KMS-11 (cell line): ENCODE results near the gene FGF12.

Experiments
- H2AFZ ChIP-seq: fragments of 200-600 bp; sonication (generic); 2 replicates; pipeline ENCODE4 v1.6.1; 2016; ENCODE audit warnings: antibody characterized with exemption, mixed run types, low read depth
- H3K27ac ChIP-seq: fragments of 200-600 bp; sonication (generic); 2 replicates; pipeline ENCODE4 v1.6.1; 2016; ENCODE audit warnings: mild to moderate bottlenecking, mixed run types
- H3K27me3 ChIP-seq: fragments of 200-600 bp; sonication (generic); 2 replicates; pipeline ENCODE4 v1.6.1; 2017; ENCODE audit warnings: mild to moderate bottlenecking, low read depth, mixed run types, moderate library complexity; ENCODE audit not compliant: insufficient read depth
- H3K36me3 ChIP-seq: fragments of 200-600 bp; sonication (generic); 2 replicates; pipeline ENCODE4 v1.6.1; 2017; ENCODE audit warnings: mild to moderate bottlenecking, mixed run types; ENCODE audit not compliant: insufficient read depth
- H3K4me1 ChIP-seq: fragments of 200-600 bp; sonication (generic); 2 replicates; pipeline ENCODE4 v1.6.1; 2016; ENCODE audit warnings: mild to moderate bottlenecking, low read depth, mixed run types; ENCODE audit not compliant: poor library complexity, severe bottlenecking
- H3K4me2 ChIP-seq: fragments of 200-600 bp; sonication (generic); 2 replicates; pipeline ENCODE4 v1.7.0; 2016; ENCODE audit warnings: mild to moderate bottlenecking, mixed run types
- H3K4me3 ChIP-seq: fragments of 200-600 bp; sonication (generic); IDR thresholded peaks from 2 replicates; pipeline ENCODE4 v1.6.1; 2017; ENCODE audit warnings: low read depth, low read length, mixed read lengths; ENCODE audit not compliant: insufficient read depth
- H3K79me2 ChIP-seq: fragments of 200-600 bp; sonication (generic); 2 replicates; pipeline ENCODE4 v1.6.1; 2016; ENCODE audit warnings: low read depth, mixed run types; ENCODE audit not compliant: insufficient read depth
- H3K9ac ChIP-seq: fragments of 200-600 bp; sonication (generic); 2 replicates; pipeline ENCODE4 v1.6.1; 2016; ENCODE audit warnings: mild to moderate bottlenecking, mixed run types
- H4K20me1 ChIP-seq: fragments of 200-600 bp; sonication (generic); 2 replicates; pipeline ENCODE4 v1.6.1; 2016; ENCODE audit warnings: mild to moderate bottlenecking, mixed run types; ENCODE audit not compliant: insufficient read depth
- TF ChIP-seq, protein P1 (sequence below): fragments of 200-600 bp; sonication (generic); conservative IDR thresholded peaks from 2 replicates; pipeline ENCODE4 v1.6.1; 2017; ENCODE audit warnings: low read depth, mild to moderate bottlenecking, antibody characterized with exemption, low read length, moderate library complexity, mixed read lengths

FGF12 gene

DNA sequence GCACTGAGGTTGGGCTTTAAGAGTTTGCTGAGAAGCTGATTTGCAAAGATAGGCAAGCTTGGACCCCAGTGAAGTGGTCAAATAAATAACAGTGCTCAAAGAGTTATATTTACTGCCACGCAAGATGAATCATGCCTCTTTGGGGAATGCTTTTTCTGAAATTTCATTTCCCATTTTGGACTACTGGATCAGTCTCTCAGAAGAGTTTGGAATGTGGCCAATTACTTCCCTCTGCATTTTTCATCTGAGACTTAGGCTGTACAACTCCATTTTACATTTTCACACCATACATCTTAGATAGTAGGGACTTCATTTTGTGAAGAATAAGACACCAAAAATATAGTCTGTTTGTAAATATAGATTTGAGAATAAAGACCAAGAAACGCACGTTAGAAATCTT is 419.7 kb downstream of the FGF12 start:
- Histone ChIP-seq H3K9ac (no peak overlapping the region), H3K36me3 (no peaks in the 10 kb centered on the region), H3K27ac (no peak overlapping the region), H4K20me1 (no peaks in the 10 kb centered on the region), H2AFZ (no peak overlapping the region), H3K4me3 (no peak overlapping the region), H3K4me1 (no peaks in the 10 kb centered on the region), H3K79me2 (no peaks in the 10 kb centered on the region), H3K27me3 (no peaks in the 10 kb centered on the region), H3K4me2 (no peak overlapping the region)
- TF ChIP-seq, protein P1, sequence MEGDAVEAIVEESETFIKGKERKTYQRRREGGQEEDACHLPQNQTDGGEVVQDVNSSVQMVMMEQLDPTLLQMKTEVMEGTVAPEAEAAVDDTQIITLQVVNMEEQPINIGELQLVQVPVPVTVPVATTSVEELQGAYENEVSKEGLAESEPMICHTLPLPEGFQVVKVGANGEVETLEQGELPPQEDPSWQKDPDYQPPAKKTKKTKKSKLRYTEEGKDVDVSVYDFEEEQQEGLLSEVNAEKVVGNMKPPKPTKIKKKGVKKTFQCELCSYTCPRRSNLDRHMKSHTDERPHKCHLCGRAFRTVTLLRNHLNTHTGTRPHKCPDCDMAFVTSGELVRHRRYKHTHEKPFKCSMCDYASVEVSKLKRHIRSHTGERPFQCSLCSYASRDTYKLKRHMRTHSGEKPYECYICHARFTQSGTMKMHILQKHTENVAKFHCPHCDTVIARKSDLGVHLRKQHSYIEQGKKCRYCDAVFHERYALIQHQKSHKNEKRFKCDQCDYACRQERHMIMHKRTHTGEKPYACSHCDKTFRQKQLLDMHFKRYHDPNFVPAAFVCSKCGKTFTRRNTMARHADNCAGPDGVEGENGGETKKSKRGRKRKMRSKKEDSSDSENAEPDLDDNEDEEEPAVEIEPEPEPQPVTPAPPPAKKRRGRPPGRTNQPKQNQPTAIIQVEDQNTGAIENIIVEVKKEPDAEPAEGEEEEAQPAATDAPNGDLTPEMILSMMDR = no peak

DNA sequence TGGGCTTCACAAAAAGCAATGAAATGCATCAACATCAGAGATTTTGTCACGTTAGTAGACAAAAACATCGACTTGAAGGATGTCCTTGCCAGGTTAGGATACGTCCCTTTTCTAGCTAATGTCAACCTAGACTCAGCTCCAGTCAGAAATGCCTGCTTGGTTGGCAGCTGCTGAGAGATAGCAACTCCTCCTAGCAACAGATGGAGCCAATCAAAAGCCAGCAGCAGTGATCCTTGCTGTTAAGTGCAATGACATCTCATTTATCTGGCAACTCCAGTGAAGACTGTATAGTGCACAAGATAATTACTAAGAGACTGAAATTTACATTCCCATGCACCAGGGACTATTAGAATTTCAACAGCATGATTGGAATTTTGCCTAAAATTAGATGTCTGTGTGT is 424.1 kb downstream of the FGF12 start:
- Histone ChIP-seq H3K4me2 (no peak overlapping the region), H3K27me3 (no peaks in the 10 kb centered on the region), H3K27ac (no peak overlapping the region), H3K79me2 (no peaks in the 10 kb centered on the region), H2AFZ (no peak overlapping the region), H3K36me3 (no peaks in the 10 kb centered on the region), H3K4me3 (no peak overlapping the region), H3K9ac (no peak overlapping the region), H3K4me1 (no peaks in the 10 kb centered on the region), H4K20me1 (no peaks in the 10 kb centered on the region)
- TF ChIP-seq, protein P1 = no peak

DNA sequence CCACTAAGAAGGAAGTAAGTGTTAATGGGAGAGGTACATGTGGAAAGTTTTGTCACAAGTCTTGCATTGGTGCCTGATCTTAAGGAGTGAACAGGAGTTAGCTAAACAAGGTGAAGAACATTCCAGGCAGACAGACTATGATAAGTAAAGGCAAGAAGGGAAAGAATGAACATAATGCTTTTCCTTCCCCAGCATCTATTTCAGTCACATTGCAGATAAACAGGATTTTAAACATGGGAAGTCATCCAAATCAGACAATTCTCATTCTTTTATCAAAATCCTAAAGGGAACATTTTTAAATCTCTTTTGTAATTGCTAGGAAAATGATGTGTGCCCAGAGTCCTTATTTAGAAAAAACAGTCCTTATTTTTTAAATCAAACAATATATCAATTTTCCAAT is 424.6 kb downstream of the FGF12 start:
- Histone ChIP-seq H3K4me2 (no peak overlapping the region), H3K4me3 (no peak overlapping the region), H3K9ac (no peak overlapping the region), H3K79me2 (no peaks in the 10 kb centered on the region), H3K27ac (no peak overlapping the region), H3K27me3 (no peaks in the 10 kb centered on the region), H3K36me3 (no peaks in the 10 kb centered on the region), H4K20me1 (no peaks in the 10 kb centered on the region), H2AFZ (no peak overlapping the region), H3K4me1 (no peaks in the 10 kb centered on the region)
- TF ChIP-seq, protein P1 = no peak

DNA sequence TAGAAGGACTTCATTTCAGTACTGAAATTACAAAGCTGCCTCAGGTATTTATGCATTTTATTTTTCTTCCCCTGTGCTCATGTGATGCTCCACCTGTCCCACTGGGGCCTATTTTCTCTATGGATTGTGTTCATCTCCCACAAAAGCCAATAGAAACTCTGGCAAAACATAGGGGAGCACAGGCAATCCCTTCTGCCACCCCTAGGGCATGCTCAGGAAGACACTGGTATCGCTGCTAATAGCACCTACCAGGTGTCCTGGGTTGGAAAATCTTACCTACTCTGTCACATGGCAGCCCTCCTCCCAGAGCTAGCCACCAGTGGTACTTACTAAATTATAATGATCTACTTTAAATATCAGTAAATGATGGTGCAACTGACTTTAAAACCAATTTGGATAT is 427.4 kb downstream of the FGF12 start:
- H3K4me1 ChIP-seq = no peaks in the 10 kb centered on the region
- H3K27ac ChIP-seq = no peak overlapping the region
- H4K20me1 ChIP-seq = no peaks in the 10 kb centered on the region
- no peaks in the 10 kb centered on the region for H3K36me3 ChIP-seq
- H3K27me3 ChIP-seq = no peaks in the 10 kb centered on the region
- no peak overlapping the region for H2AFZ ChIP-seq
- TF ChIP-seq, protein P1 = no peak
- H3K79me2 ChIP-seq = no peaks in the 10 kb centered on the region
- H3K9ac ChIP-seq = no peak overlapping the region
- H3K4me2 ChIP-seq = no peak overlapping the region
- no peak overlapping the region for H3K4me3 ChIP-seq

DNA sequence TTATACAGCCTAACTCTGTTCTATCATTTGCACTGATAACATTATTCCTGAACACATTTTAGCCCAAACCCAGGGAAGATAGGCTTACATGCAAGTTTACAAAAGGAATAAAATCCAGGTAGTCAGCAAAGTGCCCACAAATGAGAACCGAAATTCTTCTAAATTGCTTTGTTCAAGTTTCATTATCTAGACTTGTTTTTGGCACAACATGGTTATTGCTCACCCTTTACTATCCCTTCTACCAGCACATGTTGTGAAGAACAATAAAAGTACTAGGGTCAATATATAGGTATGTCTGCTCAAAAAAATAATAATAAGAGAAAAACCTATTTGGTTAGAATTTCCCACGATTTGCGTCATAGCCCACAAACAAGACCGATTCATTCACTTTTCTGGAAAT is 430.5 kb downstream of the FGF12 start:
- Histone ChIP-seq H2AFZ (no peak overlapping the region), H3K4me2 (no peak overlapping the region), H4K20me1 (no peaks in the 10 kb centered on the region), H3K4me1 (no peaks in the 10 kb centered on the region), H3K27ac (no peak overlapping the region), H3K9ac (no peak overlapping the region), H3K27me3 (no peaks in the 10 kb centered on the region), H3K79me2 (no peaks in the 10 kb centered on the region), H3K4me3 (no peak overlapping the region), H3K36me3 (no peaks in the 10 kb centered on the region)
- TF ChIP-seq, protein P1 = no peak
